Right atrium auricular region (tissue), 2 donors: Measurements from ENCODE around the gene PRPF40B. TPM values are rescaled to one million over a fixed set of nuclear protein-coding genes. Genes with fewer than 3 reads are reported as not detected.
A peak's percentile ranks its signal among the peaks of the same experiment; 100 is the strongest.

ENCODE experiments used
- DNase-seq: peaks from one replicate; pipeline ENCODE4 v3.0.0-alpha.2; 2019; ENCODE audit warnings: low spot score
- H3K27ac ChIP-seq, 2 donors: fragments of 200-600 bp; sonication (generic); 1 replicate in 1 of 2; 2 replicates in 1 of 2; pipeline ENCODE4 v1.5.1; 2016 to 2019
- H3K27me3 ChIP-seq, 2 donors: fragments of 200-600 bp; sonication (generic); one replicate each; pipeline versions ENCODE4 v1.5.1 to v1.6.0; 2017 to 2019
- H3K36me3 ChIP-seq: fragments of 200-600 bp; sonication (generic); one replicate; pipeline ENCODE4 v1.5.1; 2016
- H3K4me1 ChIP-seq, 2 donors: fragments of 200-600 bp; sonication (generic); one replicate each; pipeline versions ENCODE4 v1.5.1 to v1.6.0; 2017 to 2019
- H3K4me3 ChIP-seq, 2 donors: fragments of 200-600 bp; sonication (generic); 1 replicate in 1 of 2; 2 replicates in 1 of 2; pipeline ENCODE4 v1.5.1; 2017 to 2019; ENCODE audit warnings: mild to moderate bottlenecking in 1 of 2, moderate library complexity in 1 of 2
- H3K9me3 ChIP-seq, 2 donors: fragments of 200-600 bp; sonication (generic); one replicate each; pipeline ENCODE4 v1.5.1; 2019
- total RNA-seq, 2 donors: library from RNA; depleted of rRNA; stranded (reverse); fragments of >200 nt; gene quantifications; one replicate each; pipeline ENCODE4 v1.1.0, GENCODE V29; 2016
- TF ChIP-seq, protein P1 (sequence below), 2 donors: fragments of 200-600 bp; sonication (generic); IDR thresholded peaks; one replicate each; pipeline ENCODE4 v1.5.1; 2019; ENCODE audit warnings: antibody characterized with exemption in 2 of 2

Gene PRPF40B
- total RNA-seq, 2 donors from 2014 or later = 14.9 to 16.0 TPM

DNA sequence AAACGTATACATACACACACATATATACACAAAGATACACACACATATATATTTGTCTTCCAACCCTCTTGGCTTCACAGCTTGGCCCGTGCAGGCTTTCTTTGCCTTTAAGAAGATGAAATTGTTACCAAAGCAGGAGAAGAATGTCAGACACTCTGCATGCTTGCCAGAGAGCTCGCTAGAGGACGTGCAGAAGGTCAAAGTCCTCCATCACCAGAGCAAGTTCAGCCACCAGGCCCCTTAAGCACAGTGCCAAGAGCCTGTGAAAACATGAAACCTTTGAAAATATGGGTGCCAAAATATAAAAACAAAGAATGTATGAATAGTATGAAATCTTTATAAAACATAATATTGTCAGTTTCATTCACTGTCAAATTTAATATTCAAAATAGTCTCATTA lies 40.5 kb upstream of the PRPF40B start:
- Histone ChIP-seq H3K9me3 (no peaks in the 10 kb centered on the region), H3K4me3 (no peak overlapping the region), H3K4me1 (peaks cover 0 to 38% of the 10 kb centered on the region in 2 donors), H3K27ac (peak overlapping the region in 1 of 2 donors; percentile 47), H3K27me3 (no peaks in the 10 kb centered on the region), H3K36me3 (peaks cover 7% of the 10 kb centered on the region)
- TF ChIP-seq, protein P1, sequence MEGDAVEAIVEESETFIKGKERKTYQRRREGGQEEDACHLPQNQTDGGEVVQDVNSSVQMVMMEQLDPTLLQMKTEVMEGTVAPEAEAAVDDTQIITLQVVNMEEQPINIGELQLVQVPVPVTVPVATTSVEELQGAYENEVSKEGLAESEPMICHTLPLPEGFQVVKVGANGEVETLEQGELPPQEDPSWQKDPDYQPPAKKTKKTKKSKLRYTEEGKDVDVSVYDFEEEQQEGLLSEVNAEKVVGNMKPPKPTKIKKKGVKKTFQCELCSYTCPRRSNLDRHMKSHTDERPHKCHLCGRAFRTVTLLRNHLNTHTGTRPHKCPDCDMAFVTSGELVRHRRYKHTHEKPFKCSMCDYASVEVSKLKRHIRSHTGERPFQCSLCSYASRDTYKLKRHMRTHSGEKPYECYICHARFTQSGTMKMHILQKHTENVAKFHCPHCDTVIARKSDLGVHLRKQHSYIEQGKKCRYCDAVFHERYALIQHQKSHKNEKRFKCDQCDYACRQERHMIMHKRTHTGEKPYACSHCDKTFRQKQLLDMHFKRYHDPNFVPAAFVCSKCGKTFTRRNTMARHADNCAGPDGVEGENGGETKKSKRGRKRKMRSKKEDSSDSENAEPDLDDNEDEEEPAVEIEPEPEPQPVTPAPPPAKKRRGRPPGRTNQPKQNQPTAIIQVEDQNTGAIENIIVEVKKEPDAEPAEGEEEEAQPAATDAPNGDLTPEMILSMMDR (IDR thresholded peaks at IDR 0.05) = no peak
- no peak for DNase-seq

DNA sequence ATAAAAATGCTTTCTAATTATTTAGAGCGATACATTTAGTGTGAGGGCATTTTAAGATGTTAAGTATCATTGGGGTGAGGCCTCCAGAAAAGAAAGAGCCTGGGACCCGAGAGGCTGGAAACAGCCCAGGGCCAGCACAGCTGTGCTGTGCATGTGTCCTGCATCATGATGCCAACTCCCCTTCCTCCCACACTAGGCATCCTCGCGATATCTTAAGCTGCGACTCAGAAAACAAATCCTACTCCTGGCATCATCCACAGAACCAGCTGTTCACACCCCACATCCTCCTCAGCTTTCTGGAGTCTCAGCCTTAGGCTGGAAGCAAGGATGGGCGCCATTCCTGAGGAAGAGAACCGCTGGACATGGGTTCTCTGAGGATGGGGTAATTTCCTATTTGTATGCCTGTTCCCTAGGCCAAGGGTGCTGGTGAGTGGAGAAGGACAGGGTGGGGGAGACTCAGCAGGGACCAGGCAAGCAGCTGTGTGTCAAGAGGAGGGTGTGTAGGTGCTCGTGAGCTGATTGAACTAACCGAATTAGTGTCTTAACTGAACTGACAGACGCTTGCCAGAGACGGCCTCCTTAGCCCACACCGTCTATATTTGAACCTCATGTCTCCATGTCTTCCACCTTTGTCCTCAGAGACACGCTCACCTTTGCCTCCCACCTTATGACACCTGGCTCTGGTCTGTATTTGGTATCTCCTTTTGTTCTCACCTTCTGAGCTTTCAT lies 39.8 kb upstream of the PRPF40B start:
- peaks cover 0 to 38% of the 10 kb centered on the region in 2 donors for H3K4me1 ChIP-seq
- peak overlapping the region in 1 of 2 donors; percentile 47 for H3K27ac ChIP-seq
- peaks cover 7% of the 10 kb centered on the region for H3K36me3 ChIP-seq
- H3K4me3 ChIP-seq = no peak overlapping the region
- no peak for DNase-seq
- H3K27me3 ChIP-seq = no peaks in the 10 kb centered on the region
- TF ChIP-seq, protein P1 (IDR thresholded peaks at IDR 0.05) = no peak
- H3K9me3 ChIP-seq = no peaks in the 10 kb centered on the region

DNA sequence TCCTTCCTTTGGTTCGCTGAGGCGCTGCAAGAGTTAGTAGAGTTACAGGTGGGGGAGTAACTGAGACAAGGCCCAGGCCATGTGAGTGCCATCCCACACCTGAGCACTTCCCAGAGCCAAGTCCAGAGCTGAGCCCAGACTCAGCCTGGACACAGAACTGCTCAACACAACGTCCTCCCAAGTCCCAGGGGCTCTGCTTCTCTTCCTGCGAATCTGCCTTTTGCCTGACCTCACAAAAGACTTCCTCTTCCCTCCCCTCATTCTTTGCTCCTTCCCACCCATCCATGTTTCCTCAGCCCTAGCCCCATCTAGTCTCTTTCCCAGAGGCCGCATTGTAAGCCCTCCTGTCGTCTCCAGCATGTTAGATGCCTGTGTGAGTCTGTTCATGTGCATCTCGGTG lies 38.8 kb upstream of the PRPF40B start:
- DNase-seq = no peak
- TF ChIP-seq, protein P1 (IDR thresholded peaks at IDR 0.05) = no peak
- Histone ChIP-seq H3K27ac (no peak overlapping the region), H3K4me1 (peaks cover 0 to 44% of the 10 kb centered on the region in 2 donors), H3K4me3 (no peak overlapping the region), H3K9me3 (no peaks in the 10 kb centered on the region), H3K36me3 (peaks cover 7% of the 10 kb centered on the region), H3K27me3 (no peaks in the 10 kb centered on the region)

DNA sequence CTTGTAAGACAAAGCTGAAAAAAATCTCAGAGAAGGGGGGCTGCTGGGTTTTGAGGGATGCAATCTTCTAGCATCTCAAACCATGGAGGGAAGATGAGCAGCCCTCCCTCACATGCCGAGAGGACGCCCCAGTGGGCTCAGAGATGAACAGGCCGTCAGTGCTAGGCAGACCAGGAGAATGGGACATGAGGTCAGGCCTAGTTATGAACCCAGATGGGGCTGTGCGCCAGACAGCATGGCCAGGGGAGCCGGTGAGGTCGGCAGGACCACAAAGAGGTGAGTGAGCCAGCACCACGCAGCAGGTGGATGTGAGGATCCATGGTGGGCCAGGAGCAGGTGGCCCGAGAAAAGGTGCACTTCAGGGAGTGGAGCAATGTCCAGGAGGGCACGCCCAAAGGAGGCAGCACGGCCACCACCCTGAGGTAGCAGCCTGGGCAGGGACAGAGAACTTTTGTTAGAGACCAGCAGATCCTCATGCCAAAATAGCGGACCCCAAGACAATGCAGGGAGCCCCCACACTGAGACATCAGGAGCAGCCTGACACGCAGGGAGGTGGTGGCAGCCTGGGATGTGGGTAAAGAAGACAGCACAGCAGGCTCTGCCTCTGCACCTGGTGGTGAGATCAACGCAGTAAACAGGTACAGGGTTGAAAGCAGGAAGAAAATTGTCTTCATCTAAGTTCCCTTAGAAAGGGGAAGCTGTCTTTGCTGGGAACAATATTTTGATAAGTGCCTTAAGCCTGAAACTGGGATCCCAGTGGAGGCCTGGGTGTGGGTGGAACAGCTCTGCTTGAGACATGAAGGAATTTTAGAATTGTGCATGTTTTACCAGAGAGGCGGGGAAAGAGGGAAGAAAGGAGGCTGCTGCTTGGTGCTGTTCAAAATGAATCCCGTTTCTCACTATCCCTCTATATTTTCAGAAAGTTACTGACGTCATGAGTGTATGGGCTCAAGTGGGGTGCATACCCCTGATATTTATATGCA lies 37.6 kb upstream of the PRPF40B start:
- Histone ChIP-seq H3K27ac (no peak overlapping the region), H3K27me3 (no peaks in the 10 kb centered on the region), H3K9me3 (no peaks in the 10 kb centered on the region), H3K36me3 (peaks cover 7% of the 10 kb centered on the region), H3K4me1 (peaks cover 0 to 36% of the 10 kb centered on the region in 2 donors), H3K4me3 (no peak overlapping the region)
- DNase-seq = no peak
- TF ChIP-seq, protein P1 (IDR thresholded peaks at IDR 0.05) = no peak

DNA sequence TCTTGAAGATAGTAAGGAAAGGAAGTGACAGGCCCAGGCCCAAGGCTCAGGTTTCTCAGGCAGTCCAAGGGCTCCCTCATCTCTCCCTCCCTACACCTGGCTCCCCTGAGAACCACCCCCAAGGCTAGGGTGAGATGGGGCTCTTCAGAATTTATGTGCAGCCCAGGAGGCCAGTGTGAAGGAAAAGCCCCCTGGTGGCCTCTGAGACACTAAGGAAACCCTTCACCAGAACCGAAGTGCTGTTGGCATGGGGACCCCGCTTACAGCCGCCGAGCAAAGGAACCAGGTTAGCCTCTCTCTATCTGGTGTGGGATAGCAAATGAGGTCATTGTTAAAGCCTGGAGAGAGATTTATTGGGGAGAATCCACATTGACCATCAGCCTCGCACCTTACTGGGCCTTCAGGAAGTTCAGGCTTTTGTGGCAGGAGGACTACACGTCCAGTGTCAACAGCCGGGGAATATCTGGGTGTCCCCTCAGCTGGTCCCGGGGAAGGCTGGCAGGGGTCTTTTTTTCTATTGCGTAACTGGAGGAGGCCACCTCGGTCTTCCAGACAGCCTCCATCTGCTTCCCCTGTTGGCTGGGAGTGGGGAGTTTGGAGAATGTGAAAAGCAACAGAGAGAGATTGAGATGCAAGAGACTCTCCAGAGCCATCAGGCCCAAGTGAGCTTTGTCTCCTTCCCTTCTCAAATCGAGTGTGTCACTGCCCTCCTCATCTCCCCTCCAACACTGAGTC lies 36.0 kb upstream of the PRPF40B start:
- peaks cover 7% of the 10 kb centered on the region for H3K36me3 ChIP-seq
- H3K4me1 ChIP-seq = peaks cover 0 to 29% of the 10 kb centered on the region in 2 donors
- H3K27ac ChIP-seq = no peak overlapping the region
- H3K9me3 ChIP-seq = no peaks in the 10 kb centered on the region
- DNase-seq = no peak
- H3K27me3 ChIP-seq = no peaks in the 10 kb centered on the region
- TF ChIP-seq, protein P1 (IDR thresholded peaks at IDR 0.05) = no peak
- no peak overlapping the region for H3K4me3 ChIP-seq
